NCI-H1436 treated with DMSO at 0.1 percent for 48 hours (cell line): ENCODE results near the gene RP2.

Experiments used
- DNase-seq: peaks from one replicate; lab custom pipeline; 2025; lab: John Stamatoyannopoulos, UW

RP2 gene

DNA sequence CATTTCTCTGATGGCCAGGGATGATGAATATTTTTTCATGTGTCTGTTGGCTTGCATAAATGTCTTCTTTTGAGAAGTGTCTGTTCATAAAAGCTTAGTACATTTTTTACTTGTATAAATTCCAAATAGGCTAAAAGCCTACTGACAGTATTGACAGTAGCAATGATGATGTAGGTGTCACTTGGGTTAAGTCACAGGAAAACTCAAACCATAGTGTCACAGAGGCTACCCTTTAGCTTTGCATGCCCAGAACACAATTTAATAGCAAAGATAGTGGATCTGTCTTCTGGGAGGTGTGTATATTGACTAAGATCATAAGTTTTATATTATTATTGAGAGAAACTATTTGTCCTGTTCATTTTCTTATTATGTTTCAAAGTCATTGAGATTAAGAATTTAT lies 8.1 kb downstream of the RP2 start:
- DNase-seq: no peak

DNA sequence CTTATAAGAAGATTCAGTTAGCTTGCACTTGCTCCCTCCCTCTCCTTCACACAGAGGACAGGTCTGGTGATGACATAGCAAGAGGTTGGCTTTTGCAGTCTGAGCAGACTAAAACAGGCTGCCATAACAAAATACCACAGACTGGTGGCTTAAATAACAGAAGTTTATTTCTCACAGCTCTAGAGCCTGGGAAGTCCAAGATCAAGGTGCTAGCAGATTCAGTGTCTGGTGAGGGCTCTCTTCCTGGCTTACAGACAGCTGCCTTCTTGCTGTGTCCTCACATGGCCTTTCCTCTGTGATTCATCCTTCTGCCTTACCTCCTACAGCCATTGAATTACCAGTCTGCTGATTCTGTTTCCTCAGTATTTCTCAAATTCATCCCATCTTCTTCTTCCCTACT lies 13.1 kb downstream of the RP2 start:
- DNase-seq: no peak

- no peak for DNase-seq
Measured at GRCh38 chrX:46850771-46851170, 13.9 kb downstream of the RP2 start.

DNA sequence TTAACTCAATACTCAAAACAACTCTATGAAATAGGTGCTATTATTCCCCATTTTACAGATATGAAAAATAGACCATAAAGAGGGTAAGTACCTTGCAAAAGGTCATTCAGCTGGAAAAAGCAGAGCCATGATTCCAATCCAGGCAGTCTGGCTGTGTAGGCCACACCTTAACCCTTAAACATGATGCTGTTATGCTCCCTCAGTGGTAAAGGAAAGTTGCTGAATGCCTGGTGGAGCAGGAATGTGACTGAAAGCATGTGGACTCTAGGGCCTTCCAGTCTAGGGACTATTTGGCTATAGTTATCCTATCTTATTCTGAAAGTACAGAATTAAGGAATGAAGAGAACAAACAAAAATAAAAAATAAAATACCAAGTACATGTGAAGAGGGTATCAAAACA lies 19.6 kb downstream of the RP2 start:
- DNase-seq: no peak

DNA sequence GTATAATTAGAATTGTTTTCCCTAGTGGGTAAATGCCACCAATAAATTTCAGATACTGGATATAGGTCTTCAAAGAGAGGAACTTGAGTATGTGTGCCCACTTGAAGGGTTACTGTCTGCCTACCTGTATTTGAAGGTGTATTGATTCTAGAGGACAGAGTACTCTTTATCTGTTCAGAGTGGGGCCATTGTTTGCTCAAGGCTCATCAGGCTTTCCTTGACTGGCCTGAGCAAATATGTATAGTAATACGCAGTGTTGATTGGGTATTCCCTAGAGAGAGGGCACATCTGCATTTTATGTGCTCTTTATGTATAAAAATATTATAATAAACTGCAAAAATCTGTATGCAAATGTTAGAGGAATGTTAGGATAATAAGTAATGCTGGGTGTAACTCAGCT lies 23.7 kb downstream of the RP2 start:
- no peak for DNase-seq

- no peak for DNase-seq
Measured at GRCh38 chrX:46863072-46863471, 26.2 kb downstream of the RP2 start.

DNA sequence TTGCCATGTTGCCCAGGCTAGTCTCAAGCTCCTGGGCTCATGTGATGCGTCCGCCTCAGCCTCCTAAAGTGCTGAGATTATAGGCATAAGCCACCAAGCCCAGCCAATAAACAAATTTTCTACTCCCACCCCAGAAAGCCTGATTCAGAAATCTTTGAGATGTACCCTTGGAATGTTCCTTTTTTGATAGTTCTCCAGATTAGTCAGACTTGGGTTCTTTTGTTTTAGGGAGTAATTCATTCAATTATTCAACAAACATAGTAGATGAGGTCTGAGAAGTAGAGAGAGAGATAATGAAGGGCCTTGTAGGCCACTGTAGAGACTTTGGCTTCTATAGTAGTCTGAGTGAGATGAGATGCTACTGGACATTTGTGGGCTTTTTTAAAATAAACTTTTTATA lies 27.8 kb downstream of the RP2 start:
- no peak for DNase-seq

- DNase-seq: no peak
Measured at GRCh38 chrX:46865281-46865680, 28.4 kb downstream of the RP2 start.

DNA sequence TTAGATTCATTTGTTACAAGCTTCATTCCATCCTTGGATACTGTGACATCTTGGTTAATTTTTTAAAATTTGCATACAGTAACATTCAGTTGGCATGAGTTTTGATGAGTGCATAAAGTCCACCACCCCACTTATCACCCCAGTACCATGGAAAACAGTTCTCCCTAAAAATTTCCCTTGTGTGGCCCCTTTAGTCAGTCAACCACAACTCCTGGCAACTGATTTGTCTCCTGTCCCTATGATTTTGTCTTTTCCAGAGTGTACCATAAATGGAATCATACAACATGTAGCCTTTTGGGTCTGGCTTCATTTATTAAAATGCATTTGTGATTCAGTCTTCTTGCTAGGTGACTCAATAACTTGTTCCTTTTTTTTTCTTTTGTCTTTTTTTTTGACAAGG lies 29.9 kb downstream of the RP2 start:
- no peak for DNase-seq

GRCh38 chrX:46873746-46874145 lies 36.9 kb downstream of the RP2 start:
- DNase-seq: no peak

DNA sequence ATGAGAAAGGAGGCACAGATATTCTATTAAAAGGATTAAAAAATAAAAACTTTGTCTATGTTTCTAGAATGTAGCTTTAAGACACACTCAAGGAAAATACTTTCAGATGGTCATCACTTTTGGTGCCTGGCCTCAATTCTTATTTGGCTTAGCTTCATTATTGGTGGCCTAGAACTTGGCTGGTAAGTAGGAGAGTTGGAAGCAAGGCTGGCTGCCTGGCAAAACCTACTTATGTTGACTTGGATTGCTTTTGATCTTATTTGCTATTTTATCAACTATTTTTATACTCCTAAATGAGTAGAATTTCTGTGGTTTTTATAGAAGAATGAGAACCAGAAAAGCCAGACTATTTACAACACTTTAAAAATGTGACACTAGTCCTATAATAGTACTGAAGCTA lies 40.1 kb downstream of the RP2 start:
- DNase-seq: no peak

GRCh38 chrX:46882266-46882665 lies 45.4 kb downstream of the RP2 start:
- no peak for DNase-seq

DNA sequence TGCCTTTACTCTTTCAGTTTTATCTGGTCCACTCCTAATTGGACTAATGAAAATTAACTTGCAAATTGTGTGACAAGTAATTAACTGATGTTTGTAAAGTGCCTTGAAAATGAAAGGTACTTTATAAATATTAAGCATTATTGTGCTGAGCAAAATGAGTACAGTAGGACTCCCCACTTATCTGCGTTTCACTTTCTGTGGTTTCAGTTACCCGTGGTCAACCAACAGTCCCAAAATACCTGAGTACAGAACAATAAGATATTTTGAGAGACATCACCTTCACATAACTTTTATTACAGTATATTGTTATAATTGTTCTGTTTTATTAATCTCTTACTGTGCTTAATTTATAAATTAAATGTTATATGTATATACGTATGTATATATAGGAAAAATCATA lies 48.0 kb downstream of the RP2 start:
- DNase-seq: no peak

GRCh38 chrX:46898207-46898606 lies 61.4 kb downstream of the RP2 start:
- no peak for DNase-seq

- DNase-seq: peak; percentile 45
Measured at GRCh38 chrX:46903458-46904242, 66.8 kb downstream of the RP2 start.

- DNase-seq: no peak
Measured at GRCh38 chrX:46904626-46905025, 67.8 kb downstream of the RP2 start.

DNA sequence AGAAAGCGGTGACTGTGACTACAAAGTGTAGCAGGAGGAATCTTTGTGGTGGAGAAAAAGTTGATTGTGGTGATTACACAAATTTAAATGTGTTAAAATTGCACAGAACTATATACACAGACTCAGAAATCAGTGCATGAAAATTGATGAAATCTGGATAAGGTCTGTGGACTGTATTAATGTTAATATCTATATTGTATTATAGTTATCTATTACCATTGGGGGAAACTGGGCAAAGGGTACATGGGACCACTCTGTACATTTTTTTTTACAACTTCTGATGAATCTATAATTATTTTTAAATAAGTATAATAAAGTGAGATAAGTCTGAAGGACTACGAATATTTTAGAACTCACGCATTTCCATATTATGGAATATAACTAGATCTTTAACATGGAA lies 73.6 kb downstream of the RP2 start:
- no peak for DNase-seq

GRCh38 chrX:46912098-46912602 lies 75.3 kb downstream of the RP2 start, which contains the start of gene JADE3:
Gene JADE3 (plus strand): TSS chrX:46912421. CDS start chrX:46984895, 72,474 bp downstream.
- DNase-seq: peak; percentile 3

DNA sequence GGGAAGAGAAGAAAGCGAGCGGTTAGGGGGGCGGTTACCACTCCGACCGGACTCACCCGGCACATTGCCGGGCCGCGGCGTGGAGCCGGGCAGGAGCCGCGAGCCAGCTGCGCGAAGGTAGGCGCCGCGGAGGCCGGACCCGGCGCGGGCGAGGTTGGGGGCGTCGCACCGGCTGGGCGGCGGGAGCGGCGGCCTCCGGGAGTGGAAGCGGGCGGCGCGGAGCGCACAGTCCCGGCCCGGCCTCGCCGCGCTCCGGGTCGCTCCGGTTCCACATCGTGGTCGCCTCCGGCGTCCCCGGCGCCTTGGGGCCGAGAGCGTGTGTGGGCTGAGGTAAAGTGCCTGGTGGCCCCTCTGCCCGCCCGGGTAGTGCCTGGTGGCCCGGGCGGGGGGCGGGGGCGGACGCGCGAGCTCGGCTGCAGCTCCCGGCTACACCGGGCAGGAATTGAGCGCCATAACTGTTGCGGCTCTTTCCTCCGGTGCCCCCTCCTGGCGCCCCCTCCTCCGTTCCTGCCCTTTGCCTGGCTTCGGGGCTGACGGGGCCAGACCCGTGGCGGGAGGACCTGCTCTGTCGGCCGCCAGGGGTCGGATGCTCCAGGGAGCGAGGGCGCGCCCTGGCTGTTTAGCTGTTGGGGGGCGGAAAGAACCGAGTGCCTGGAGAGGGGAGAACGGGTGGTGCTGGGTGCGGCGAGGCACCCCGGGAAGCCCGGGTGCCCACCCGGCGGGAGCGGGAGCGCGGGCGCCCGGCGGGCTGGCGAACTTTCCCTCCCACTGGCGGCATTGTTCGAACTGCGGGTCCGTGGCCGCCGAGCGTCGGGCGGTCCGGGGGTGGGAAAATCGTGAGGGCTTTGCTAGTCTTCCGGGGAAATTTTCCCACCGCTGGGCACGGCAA lies 76.0 kb downstream of the RP2 start:
- no peak for DNase-seq

DNA sequence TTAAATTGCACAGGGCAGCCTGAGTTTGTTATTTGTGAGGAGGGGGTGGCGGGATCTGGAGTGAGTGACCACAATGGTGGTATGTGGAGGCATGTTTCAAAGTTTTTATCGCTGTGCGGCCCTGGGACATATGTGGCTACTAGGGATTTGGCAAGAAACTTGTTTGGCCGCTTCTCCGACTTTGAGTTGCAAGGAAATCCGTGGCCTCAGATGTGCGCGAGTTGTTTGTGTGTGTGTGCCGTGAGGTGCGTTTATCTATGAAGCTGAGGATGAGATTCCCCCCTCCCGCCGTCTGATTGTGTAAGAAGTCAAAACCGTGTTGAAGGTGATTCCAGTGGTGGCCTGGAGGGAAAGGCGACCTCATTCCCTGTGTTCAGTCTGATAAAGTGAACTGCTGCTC lies 76.8 kb downstream of the RP2 start:
- no peak for DNase-seq

GRCh38 chrX:46916273-46916672 lies 79.4 kb downstream of the RP2 start:
- no peak for DNase-seq

- DNase-seq: no peak
Measured at GRCh38 chrX:46917622-46918021, 80.8 kb downstream of the RP2 start.

GRCh38 chrX:46918434-46918833 lies 81.6 kb downstream of the RP2 start:
- DNase-seq: no peak
